Skeletal muscle tissue (tissue), 4 donors: Measurements from ENCODE around the gene WBP2. TPM values are rescaled to one million over a fixed set of nuclear protein-coding genes. Genes with fewer than 3 reads are reported as not detected.
"Not testable (repeated sequence)": the region's sequence is repeated elsewhere in the genome, so short reads cannot be mapped to it uniquely, and the experiment has no call there.

Experiments
- H3K27ac ChIP-seq: one replicate; pipeline ENCODE4 v1.7.0; 2013; ENCODE audit warnings: mild to moderate bottlenecking, low read depth, low read length, inconsistent platforms
- H3K27me3 ChIP-seq, 3 donors: one replicate each; pipeline ENCODE4 v1.7.0; 2013; ENCODE audit warnings: low read length in 3 of 3; ENCODE audit not compliant: control insufficient read depth in 3 of 3, insufficient read depth in 3 of 3
- H3K36me3 ChIP-seq, 3 donors: one replicate each; pipeline ENCODE4 v1.7.0; 2013; ENCODE audit warnings: low read length in 3 of 3; ENCODE audit not compliant: control insufficient read depth in 3 of 3, insufficient read depth in 3 of 3
- H3K4me1 ChIP-seq, 3 donors: one replicate each; pipeline ENCODE4 v1.7.0; 2013; ENCODE audit warnings: low read length in 3 of 3, mild to moderate bottlenecking in 3 of 3; ENCODE audit not compliant: control insufficient read depth in 3 of 3, insufficient read depth in 3 of 3
- H3K4me3 ChIP-seq, 3 donors: one replicate each; pipeline ENCODE4 v1.7.0; 2013; ENCODE audit warnings: low read length in 3 of 3
- H3K9ac ChIP-seq, 3 donors: one replicate each; pipeline ENCODE4 v1.7.0; 2013; ENCODE audit warnings: low read length in 3 of 3, mild to moderate bottlenecking in 3 of 3, moderate library complexity in 2 of 3, low read depth in 1 of 3
- H3K9me3 ChIP-seq, 3 donors: one replicate each; pipeline ENCODE4 v1.7.0; 2013; ENCODE audit warnings: low read length in 3 of 3; ENCODE audit not compliant: control insufficient read depth in 3 of 3
- total RNA-seq: library from RNA; depleted of rRNA; stranded (reverse); fragments of >200 nt; gene quantifications from one replicate; pipeline ENCODE4 v1.2.3, GENCODE V29; 2014
- donor health status: Osteomylitis.

The WBP2 gene
- total RNA-seq, 1 donor from 2014 or later, result 17.7 TPM

- H3K27ac ChIP-seq, result no peak overlapping the region
- peak overlapping the region in 1 of 3 donors; percentile 8 for H3K9ac ChIP-seq
- H3K27me3 ChIP-seq, result no peaks in the 10 kb centered on the region
- peaks cover 82 to 93% (median 87%) of the 10 kb centered on the region in 3 donors for H3K36me3 ChIP-seq
- H3K4me1 ChIP-seq, result no peaks in the 10 kb centered on the region
- no peaks in the 10 kb centered on the region for H3K9me3 ChIP-seq
- H3K4me3 ChIP-seq, result no peak overlapping the region
These were observed 38.4 kb downstream of the WBP2 start for GRCh38 chr17:75816693-75817092.

- no peak overlapping the region for H3K9ac ChIP-seq
These were observed 39.7 kb downstream of the WBP2 start for GRCh38 chr17:75815399-75815798.

GRCh38 chr17:75814900-75815373 is 40.2 kb downstream of the WBP2 start:
- Histone ChIP-seq H3K27me3 (no peaks in the 10 kb centered on the region), H3K9ac (no peak overlapping the region), H3K27ac (no peak overlapping the region), H3K4me3 (no peak overlapping the region), H3K9me3 (no peaks in the 10 kb centered on the region), H3K36me3 (peaks cover 71 to 80% (median 76%) of the 10 kb centered on the region in 3 donors), H3K4me1 (peaks cover 3 to 4% (median 4%) of the 10 kb centered on the region in 3 donors)

More at GRCh38 chr17:75815399-75815798, 39.7 kb downstream of the WBP2 start:
- H3K27me3 ChIP-seq, result no peaks in the 10 kb centered on the region
- no peaks in the 10 kb centered on the region for H3K4me1 ChIP-seq
- no peak overlapping the region for H3K27ac ChIP-seq
- peaks cover 73 to 85% (median 78%) of the 10 kb centered on the region in 3 donors for H3K36me3 ChIP-seq
- no peak overlapping the region for H3K4me3 ChIP-seq
- no peaks in the 10 kb centered on the region for H3K9me3 ChIP-seq

- Histone ChIP-seq H3K36me3 (peaks cover 65 to 71% (median 69%) of the 10 kb centered on the region in 3 donors), H3K27ac (no peak overlapping the region), H3K4me1 (peaks cover 12 to 13% (median 13%) of the 10 kb centered on the region in 3 donors), H3K27me3 (no peaks in the 10 kb centered on the region), H3K9ac (no peak overlapping the region), H3K9me3 (no peaks in the 10 kb centered on the region), H3K4me3 (no peak overlapping the region)
These were observed 41.1 kb downstream of the WBP2 start for GRCh38 chr17:75814021-75814395.

- Histone ChIP-seq H3K4me3 (no peak overlapping the region), H3K9ac (no peak overlapping the region), H3K36me3 (peaks cover 59 to 64% (median 62%) of the 10 kb centered on the region in 3 donors), H3K27me3 (no peaks in the 10 kb centered on the region), H3K4me1 (peaks cover 18 to 19% (median 18%) of the 10 kb centered on the region in 3 donors), H3K27ac (no peak overlapping the region), H3K9me3 (no peaks in the 10 kb centered on the region)
These were observed 41.8 kb downstream of the WBP2 start for GRCh38 chr17:75813081-75814020.

GRCh38 chr17:75812096-75813013 is 42.8 kb downstream of the WBP2 start:
- H3K9me3 ChIP-seq, result no peaks in the 10 kb centered on the region
- no peaks in the 10 kb centered on the region for H3K27me3 ChIP-seq
- no peak overlapping the region for H3K4me3 ChIP-seq
- peaks cover 22 to 23% (median 23%) of the 10 kb centered on the region in 3 donors for H3K4me1 ChIP-seq
- H3K36me3 ChIP-seq, result peaks cover 49 to 55% (median 53%) of the 10 kb centered on the region in 3 donors
- H3K9ac ChIP-seq, result no peak overlapping the region
- H3K27ac ChIP-seq, result no peak overlapping the region

GRCh38 chr17:75811174-75811573 is 44.0 kb downstream of the WBP2 start:
- no peaks in the 10 kb centered on the region for H3K27me3 ChIP-seq
- H3K9ac ChIP-seq, result peak overlapping the region in 1 of 3 donors; percentile 12
- H3K4me1 ChIP-seq, result peaks cover 22 to 26% (median 23%) of the 10 kb centered on the region in 3 donors
- no peak overlapping the region for H3K4me3 ChIP-seq
- H3K27ac ChIP-seq, result no peak overlapping the region
- no peaks in the 10 kb centered on the region for H3K9me3 ChIP-seq
- H3K36me3 ChIP-seq, result peaks cover 40 to 43% (median 43%) of the 10 kb centered on the region in 3 donors

GRCh38 chr17:75810756-75811155 is 44.4 kb downstream of the WBP2 start:
- H3K27ac ChIP-seq, H3K4me3 ChIP-seq, H3K9ac ChIP-seq, H3K27me3 ChIP-seq, H3K9me3 ChIP-seq: not testable (repeated sequence)
- H3K36me3 ChIP-seq, result peaks cover 40 to 43% (median 40%) of the 10 kb centered on the region in 3 donors
- H3K4me1 ChIP-seq, result peaks cover 22 to 26% (median 23%) of the 10 kb centered on the region in 3 donors

- peaks cover 36 to 41% (median 37%) of the 10 kb centered on the region in 3 donors for H3K36me3 ChIP-seq
- peaks cover 22 to 26% (median 23%) of the 10 kb centered on the region in 3 donors for H3K4me1 ChIP-seq
- H3K27ac ChIP-seq, result peak overlapping the region; percentile 90
- peak overlapping the region in 1 of 3 donors; percentile 74 for H3K9ac ChIP-seq
- no peaks in the 10 kb centered on the region for H3K9me3 ChIP-seq
- H3K4me3 ChIP-seq, result no peak overlapping the region
- no peaks in the 10 kb centered on the region for H3K27me3 ChIP-seq
These were observed 44.9 kb downstream of the WBP2 start for GRCh38 chr17:75810216-75810615.
